HepG2 (cell line): ENCODE measurements around the gene TOP2B. TPM values are rescaled to one million over a fixed set of nuclear protein-coding genes. Genes with fewer than 3 reads are reported as not detected.

ENCODE experiments used
- AFF4 ChIP-seq: sonication (generic); formaldehyde crosslinking; IDR thresholded peaks from 2 replicates; pipeline ENCODE4 v1.4.0; 2020; ENCODE audit warnings: missing genetic modification reagents
- PBX3 ChIP-seq: sonication (generic); formaldehyde crosslinking; IDR thresholded peaks from 2 replicates; pipeline ENCODE4 v1.8.1; 2023; ENCODE audit warnings: missing genetic modification reagents, inconsistent platforms, borderline replicate concordance
- PHF8 ChIP-seq: sonication (generic); formaldehyde crosslinking; IDR thresholded peaks from 2 replicates; pipeline ENCODE4 v1.5.0; 2020; ENCODE audit warnings: missing genetic modification reagents
- ZNF124 ChIP-seq: sonication (generic); formaldehyde crosslinking; IDR thresholded peaks from 2 replicates; pipeline ENCODE4 v1.4.0; 2020; ENCODE audit warnings: missing genetic modification reagents
- ZNF781 ChIP-seq: sonication (generic); formaldehyde crosslinking; IDR thresholded peaks from 2 replicates; pipeline ENCODE4 v1.5.1; 2020; ENCODE audit warnings: borderline replicate concordance, mild to moderate bottlenecking, missing genetic modification reagents; ENCODE audit errors: not compliant biosample characterization
- ZNF782 ChIP-seq: sonication (generic); formaldehyde crosslinking; IDR thresholded peaks from 2 replicates; pipeline ENCODE4 v1.4.0; 2020; ENCODE audit warnings: missing genetic modification reagents, mild to moderate bottlenecking, borderline replicate concordance
- polyA plus RNA-seq, 8 experiments: library from polyadenylated mRNA; depleted of rRNA in 3 of 8; stranded (reverse) in 7 of 8; unstranded in 1 of 8; fragments of >200 nt; fragmentation: Illumina TruSeq in 4 of 8; extraction: Trizol in 4 of 8; gene quantifications; 2 replicates each; pipeline versions ENCODE4 v1.2.1 to v1.2.3, GENCODE V29; 2011 to 2016; ENCODE audit warnings: low read depth in 4 of 8, missing spikeins in 1 of 8, mixed read lengths in 1 of 8; ENCODE audit not compliant: insufficient read depth in 1 of 8
- total RNA-seq, 5 experiments: library from RNA; depleted of rRNA; stranded (reverse); fragments of >200 nt; fragmentation: Illumina TruSeq; extraction: Trizol; gene quantifications; 2 replicates each; pipeline ENCODE4 v1.2.3, GENCODE V29; 2016; ENCODE audit warnings: low read depth in 1 of 5
- TF ChIP-seq, protein P1 (sequence below): sonication (generic); formaldehyde crosslinking; IDR thresholded peaks from 2 replicates; pipeline ENCODE4 v1.4.0; 2020; ENCODE audit warnings: mild to moderate bottlenecking, missing genetic modification reagents
- TF ChIP-seq, protein P2 (sequence below): sonication (generic); formaldehyde crosslinking; IDR thresholded peaks from 2 replicates; pipeline ENCODE4 v1.4.0; 2020; ENCODE audit warnings: mild to moderate bottlenecking, missing genetic modification reagents
- TF ChIP-seq, protein P3 (sequence below): sonication (generic); formaldehyde crosslinking; IDR thresholded peaks from 2 replicates; pipeline ENCODE4 v1.5.0; 2020; ENCODE audit warnings: missing genetic modification reagents
- TF ChIP-seq, protein P4 (sequence below): sonication (generic); formaldehyde crosslinking; IDR thresholded peaks from 2 replicates; pipeline ENCODE4 v1.5.0; 2020; ENCODE audit warnings: missing genetic modification reagents

TOP2B gene
- total and polyA plus RNA-seq, 2 of the 13 experiments (the other 11 are each of a cell fraction or from before 2014, with no cell fraction given): 27.6 to 88.1 TPM

DNA sequence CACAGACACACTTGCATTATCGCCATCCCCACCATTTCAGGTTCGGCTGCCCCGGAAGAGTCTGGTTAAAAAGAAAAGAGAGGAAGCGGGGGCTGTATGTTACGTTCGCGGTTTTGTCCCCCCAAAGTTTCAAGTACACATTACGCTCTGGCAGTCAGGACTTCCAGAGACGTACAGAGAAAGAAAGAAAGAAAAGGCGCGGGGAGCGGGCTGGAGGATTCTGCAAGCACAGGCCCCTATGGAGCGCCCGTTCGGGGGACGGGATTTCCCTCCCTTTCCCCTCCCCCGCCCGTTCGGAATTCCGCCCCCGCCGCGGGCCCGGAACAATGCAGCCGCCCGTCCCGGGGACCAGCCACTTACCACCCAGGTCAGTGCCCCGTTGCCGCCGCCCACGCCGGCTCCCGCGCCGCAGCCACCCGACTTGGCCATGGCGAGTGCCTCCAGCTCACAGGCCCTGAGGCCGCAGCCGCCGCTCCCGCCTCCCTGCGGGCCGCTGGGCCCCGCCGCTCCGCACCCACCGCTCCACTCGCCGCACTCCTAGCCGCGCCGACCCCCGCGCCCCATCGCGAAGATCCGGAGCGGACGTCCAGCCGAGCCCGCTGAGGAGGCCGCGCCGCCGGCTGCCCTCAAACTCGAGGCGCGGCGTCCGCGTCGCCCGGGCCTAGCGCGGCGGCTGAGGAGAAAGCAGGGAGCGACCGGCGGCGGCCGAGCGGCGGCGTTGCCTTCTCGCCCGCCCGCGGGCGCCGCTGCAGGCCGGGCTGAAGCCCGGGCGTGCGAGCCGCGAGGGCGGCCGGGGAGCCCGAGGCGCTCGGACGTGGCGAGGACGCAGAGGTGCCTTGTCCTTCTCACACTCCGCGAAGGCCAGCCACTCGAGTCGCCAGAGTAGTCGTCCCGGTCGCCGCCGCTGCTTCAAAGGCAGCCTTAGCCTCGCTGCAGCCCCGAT is 567 bp downstream of the TOP2B start (continued):
- TF ChIP-seq ZNF781 (CRISPR knock-in tag) (no peak), PHF8 (CRISPR knock-in tag) (peak; percentile 87), ZNF124 (CRISPR knock-in tag) (no peak), AFF4 (no peak), PBX3 (CRISPR knock-in tag) (no peak), ZNF782 (no peak; the same call in 1 of the 2 replicates)
- TF ChIP-seq, protein P1, sequence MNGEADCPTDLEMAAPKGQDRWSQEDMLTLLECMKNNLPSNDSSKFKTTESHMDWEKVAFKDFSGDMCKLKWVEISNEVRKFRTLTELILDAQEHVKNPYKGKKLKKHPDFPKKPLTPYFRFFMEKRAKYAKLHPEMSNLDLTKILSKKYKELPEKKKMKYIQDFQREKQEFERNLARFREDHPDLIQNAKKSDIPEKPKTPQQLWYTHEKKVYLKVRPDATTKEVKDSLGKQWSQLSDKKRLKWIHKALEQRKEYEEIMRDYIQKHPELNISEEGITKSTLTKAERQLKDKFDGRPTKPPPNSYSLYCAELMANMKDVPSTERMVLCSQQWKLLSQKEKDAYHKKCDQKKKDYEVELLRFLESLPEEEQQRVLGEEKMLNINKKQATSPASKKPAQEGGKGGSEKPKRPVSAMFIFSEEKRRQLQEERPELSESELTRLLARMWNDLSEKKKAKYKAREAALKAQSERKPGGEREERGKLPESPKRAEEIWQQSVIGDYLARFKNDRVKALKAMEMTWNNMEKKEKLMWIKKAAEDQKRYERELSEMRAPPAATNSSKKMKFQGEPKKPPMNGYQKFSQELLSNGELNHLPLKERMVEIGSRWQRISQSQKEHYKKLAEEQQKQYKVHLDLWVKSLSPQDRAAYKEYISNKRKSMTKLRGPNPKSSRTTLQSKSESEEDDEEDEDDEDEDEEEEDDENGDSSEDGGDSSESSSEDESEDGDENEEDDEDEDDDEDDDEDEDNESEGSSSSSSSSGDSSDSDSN (CRISPR knock-in tag): peak; percentile 99
- TF ChIP-seq, protein P2, sequence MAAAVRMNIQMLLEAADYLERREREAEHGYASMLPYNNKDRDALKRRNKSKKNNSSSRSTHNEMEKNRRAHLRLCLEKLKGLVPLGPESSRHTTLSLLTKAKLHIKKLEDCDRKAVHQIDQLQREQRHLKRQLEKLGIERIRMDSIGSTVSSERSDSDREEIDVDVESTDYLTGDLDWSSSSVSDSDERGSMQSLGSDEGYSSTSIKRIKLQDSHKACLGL (CRISPR knock-in tag): 0 out of 2 replicates have a peak, but pooled peaks have one; percentile 54
- TF ChIP-seq, protein P3, sequence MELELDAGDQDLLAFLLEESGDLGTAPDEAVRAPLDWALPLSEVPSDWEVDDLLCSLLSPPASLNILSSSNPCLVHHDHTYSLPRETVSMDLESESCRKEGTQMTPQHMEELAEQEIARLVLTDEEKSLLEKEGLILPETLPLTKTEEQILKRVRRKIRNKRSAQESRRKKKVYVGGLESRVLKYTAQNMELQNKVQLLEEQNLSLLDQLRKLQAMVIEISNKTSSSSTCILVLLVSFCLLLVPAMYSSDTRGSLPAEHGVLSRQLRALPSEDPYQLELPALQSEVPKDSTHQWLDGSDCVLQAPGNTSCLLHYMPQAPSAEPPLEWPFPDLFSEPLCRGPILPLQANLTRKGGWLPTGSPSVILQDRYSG (CRISPR knock-in tag): 0 out of 2 replicates have a peak, but pooled peaks have one; percentile 34
- TF ChIP-seq, protein P4, sequence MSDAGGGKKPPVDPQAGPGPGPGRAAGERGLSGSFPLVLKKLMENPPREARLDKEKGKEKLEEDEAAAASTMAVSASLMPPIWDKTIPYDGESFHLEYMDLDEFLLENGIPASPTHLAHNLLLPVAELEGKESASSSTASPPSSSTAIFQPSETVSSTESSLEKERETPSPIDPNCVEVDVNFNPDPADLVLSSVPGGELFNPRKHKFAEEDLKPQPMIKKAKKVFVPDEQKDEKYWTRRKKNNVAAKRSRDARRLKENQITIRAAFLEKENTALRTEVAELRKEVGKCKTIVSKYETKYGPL: no peak
- TF ChIP-seq, all 625 proteins: peak for 63
